Tibial nerve (tissue), 4 donors: ENCODE measurements around the gene ARID3C. TPM values are rescaled to one million over a fixed set of nuclear protein-coding genes. Genes with fewer than 3 reads are reported as not detected.

Experiments
- DNase-seq, 2 donors: peaks; one replicate each; pipeline ENCODE4 v3.0.0-alpha.2; 2019; ENCODE audit warnings: low spot score in 2 of 2
- H3K27ac ChIP-seq, 4 donors: fragments of 200-600 bp; sonication (generic) in 3 of 4; one replicate each; pipeline ENCODE4 v1.5.1; 2017 to 2019; ENCODE audit warnings: mild to moderate bottlenecking in 1 of 4
- H3K27me3 ChIP-seq, 2 donors: fragments of 200-600 bp; sonication (generic) in 1 of 2; one replicate each; pipeline versions ENCODE4 v1.5.1 to v1.6.0; 2017 to 2019
- H3K36me3 ChIP-seq, 3 donors: fragments of 200-600 bp; sonication (generic); one replicate each; pipeline ENCODE4 v1.5.1; 2018 to 2019
- H3K4me1 ChIP-seq, 4 donors: fragments of 200-600 bp; sonication (generic) in 3 of 4; one replicate each; pipeline ENCODE4 v1.5.1; 2017 to 2019
- H3K4me3 ChIP-seq, 4 donors: fragments of 200-600 bp; sonication (generic) in 3 of 4; one replicate each; pipeline ENCODE4 v1.5.1; 2017 to 2019; ENCODE audit warnings: mild to moderate bottlenecking in 1 of 4, moderate library complexity in 1 of 4
- H3K9me3 ChIP-seq, 4 donors: fragments of 200-600 bp; sonication (generic) in 3 of 4; one replicate each; pipeline ENCODE4 v1.5.1; 2017 to 2019
- EP300 ChIP-seq, 2 donors: sonication (generic); formaldehyde crosslinking; IDR thresholded peaks; one replicate each; pipeline ENCODE4 v1.6.1; 2017; ENCODE audit warnings: antibody characterized with exemption in 2 of 2, mild to moderate bottlenecking in 1 of 2
- POLR2A ChIP-seq, 2 donors: fragments of 450-650 bp; IDR thresholded peaks; one replicate each; pipeline ENCODE4 v1.6.1; 2017; ENCODE audit warnings: antibody characterized with exemption in 2 of 2, mild to moderate bottlenecking in 2 of 2, moderate library complexity in 2 of 2
- WGBS, 2 donors: methylation state at CpG; one replicate each; pipeline ENCODE4 v1.1.5; 2018; 5-methylcytosine and 5-hydroxymethylcytosine counted together
- total RNA-seq, 4 donors: library from RNA; depleted of rRNA; stranded (reverse); fragments of >200 nt; gene quantifications; one replicate each; pipeline ENCODE4 v1.1.0, GENCODE V29; 2016
- TF ChIP-seq, protein P1 (sequence below), 5 experiments: fragments of 200-600 bp in 3 of 5; fragments of 450-650 bp in 2 of 5; sonication (generic) in 3 of 5; IDR thresholded peaks; one replicate each; pipeline ENCODE4 v1.5.1; 2016 to 2019; ENCODE audit warnings: antibody characterized with exemption in 5 of 5, mild to moderate bottlenecking in 3 of 5, moderate library complexity in 2 of 5

Gene ARID3C
- total RNA-seq, 4 donors from 2014 or later: 0.30 to 2.1 (median 1.3) TPM

DNA sequence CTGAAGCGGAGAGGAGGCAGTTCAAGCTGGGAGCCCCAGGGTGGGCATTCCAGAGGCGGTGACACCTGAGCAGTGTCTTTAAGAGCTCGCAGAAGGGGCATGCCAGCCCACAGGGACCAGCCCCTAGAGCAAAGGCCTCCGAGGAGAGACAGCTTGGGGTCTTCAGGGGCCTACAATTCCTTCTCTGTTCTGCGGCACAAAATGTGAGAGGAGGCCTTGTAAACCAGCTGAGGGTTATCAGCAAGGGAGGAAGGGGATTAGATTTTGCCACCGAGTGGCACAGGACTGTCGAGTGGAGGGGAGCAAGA lies 9.2 kb upstream of the ARID3C start:
- H3K4me3 ChIP-seq: peak overlapping the region; percentile 64 to 94 (median 85)
- DNase-seq: no peak
- H3K27me3 ChIP-seq: no peaks in the 10 kb centered on the region
- peaks cover 0 to 14% (median 0%) of the 10 kb centered on the region in 3 donors for H3K36me3 ChIP-seq
- H3K27ac ChIP-seq: peak overlapping the region; percentile 63 to 92 (median 86)
- WGBS, 2 donors: 9 to 15% methylated on average over 6 to 7 of the region's 7 CpGs
- peaks cover 0 to 47% (median 12%) of the 10 kb centered on the region in 4 donors for H3K4me1 ChIP-seq
- no peaks in the 10 kb centered on the region for H3K9me3 ChIP-seq
- TF ChIP-seq, protein P1, sequence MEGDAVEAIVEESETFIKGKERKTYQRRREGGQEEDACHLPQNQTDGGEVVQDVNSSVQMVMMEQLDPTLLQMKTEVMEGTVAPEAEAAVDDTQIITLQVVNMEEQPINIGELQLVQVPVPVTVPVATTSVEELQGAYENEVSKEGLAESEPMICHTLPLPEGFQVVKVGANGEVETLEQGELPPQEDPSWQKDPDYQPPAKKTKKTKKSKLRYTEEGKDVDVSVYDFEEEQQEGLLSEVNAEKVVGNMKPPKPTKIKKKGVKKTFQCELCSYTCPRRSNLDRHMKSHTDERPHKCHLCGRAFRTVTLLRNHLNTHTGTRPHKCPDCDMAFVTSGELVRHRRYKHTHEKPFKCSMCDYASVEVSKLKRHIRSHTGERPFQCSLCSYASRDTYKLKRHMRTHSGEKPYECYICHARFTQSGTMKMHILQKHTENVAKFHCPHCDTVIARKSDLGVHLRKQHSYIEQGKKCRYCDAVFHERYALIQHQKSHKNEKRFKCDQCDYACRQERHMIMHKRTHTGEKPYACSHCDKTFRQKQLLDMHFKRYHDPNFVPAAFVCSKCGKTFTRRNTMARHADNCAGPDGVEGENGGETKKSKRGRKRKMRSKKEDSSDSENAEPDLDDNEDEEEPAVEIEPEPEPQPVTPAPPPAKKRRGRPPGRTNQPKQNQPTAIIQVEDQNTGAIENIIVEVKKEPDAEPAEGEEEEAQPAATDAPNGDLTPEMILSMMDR (IDR thresholded peaks at IDR 0.05): no peak
- TF ChIP-seq POLR2A (IDR thresholded peaks at IDR 0.05) (no peak), EP300 (IDR thresholded peaks at IDR 0.05) (no peak)

DNA sequence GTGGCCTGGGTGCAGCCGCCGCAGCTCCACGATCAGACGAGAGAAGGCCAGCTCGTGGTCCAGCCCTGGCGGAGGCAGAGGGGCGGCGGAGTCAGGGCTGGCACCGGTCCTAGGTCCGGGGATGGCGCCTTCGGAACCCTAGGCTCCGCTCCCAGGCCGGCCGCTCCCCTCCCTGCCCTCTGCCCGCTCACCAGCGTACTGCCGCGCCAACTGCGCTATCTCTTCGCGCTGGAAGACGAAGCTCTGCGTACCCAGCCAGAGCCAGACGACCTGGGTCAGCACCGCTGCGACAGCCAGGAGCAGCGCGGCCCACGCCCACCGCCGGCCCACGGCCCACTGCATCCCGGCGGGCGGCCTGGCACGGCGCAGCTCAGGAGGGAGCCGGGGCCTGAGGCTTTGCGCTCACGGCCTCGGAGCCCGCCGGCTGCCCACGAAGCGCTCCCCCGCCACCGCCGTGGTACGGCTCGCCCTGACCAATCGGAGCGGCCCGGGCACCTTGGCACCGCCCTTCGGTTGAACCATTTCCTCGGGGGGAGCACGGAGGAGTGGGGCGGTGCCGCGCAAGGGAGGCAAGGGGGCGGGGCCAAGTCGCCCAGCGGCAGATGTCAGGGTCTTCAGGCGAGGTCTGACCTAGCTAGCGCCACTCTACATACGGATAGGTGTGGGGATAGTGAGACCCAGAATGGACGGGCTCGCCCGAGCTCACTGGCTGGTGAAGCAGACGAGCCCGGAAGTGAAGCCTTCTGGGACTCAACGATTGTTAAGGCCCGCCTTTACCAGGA lies 8.7 kb upstream of the ARID3C start, which contains the start of gene SIGMAR1:
Gene SIGMAR1 (minus strand): TSS at position 432 of the 782 bp plus-strand sequence. CDS start 90 bp downstream, at position 342.
- WGBS, 2 donors: 0 to 1% methylated on average over 22 to 34 of the region's 74 CpGs
- peak; percentile 88 to 89 for DNase-seq
- H3K27me3 ChIP-seq: no peaks in the 10 kb centered on the region
- no peaks in the 10 kb centered on the region for H3K9me3 ChIP-seq
- peaks cover 0 to 47% (median 12%) of the 10 kb centered on the region in 4 donors for H3K4me1 ChIP-seq
- peak in 1 of 2 donors; percentile 89 for TF ChIP-seq EP300 (IDR thresholded peaks at IDR 0.05)
- TF ChIP-seq POLR2A (IDR thresholded peaks at IDR 0.05): peak; percentile 68 to 84
- TF ChIP-seq, protein P1 (IDR thresholded peaks at IDR 0.05): peak in 2 of 5 experiments; percentile 20 to 51
- H3K27ac ChIP-seq: peak within 1 kb of the TSS; percentile 63 to 92 (median 86)
- peak within 1 kb of the TSS; percentile 64 to 94 (median 85) for H3K4me3 ChIP-seq
- H3K36me3 ChIP-seq: peaks cover 0 to 14% (median 0%) of the 10 kb centered on the region in 3 donors

DNA sequence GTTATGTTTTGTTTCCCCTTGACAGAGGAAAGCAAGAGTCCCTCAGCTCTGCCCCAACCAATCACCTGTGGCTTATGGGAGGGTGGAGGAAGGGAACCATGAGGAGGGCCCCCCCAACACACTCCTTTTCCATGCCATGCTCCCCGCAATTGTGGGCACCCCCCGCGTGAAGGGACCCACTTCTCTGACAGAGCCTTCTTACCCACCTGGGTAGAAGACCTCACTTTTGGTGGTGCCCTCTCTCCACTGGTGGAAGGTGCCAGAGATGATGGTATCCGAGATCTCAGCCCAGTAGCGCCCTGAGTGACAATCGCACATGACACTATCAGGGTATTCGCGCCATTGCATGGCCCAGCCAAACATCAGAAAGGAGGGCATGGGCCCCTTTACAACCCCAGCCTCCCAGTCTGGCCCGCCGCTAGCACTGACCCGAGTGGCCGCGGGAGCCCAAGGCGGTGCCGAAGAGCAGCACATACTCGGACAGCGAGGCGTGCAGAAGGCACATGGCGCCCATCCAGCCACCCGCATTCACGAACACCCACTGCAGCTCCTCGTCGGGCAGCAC lies 8.0 kb upstream of the ARID3C start:
- TF ChIP-seq, protein P1 (IDR thresholded peaks at IDR 0.05): no peak
- TF ChIP-seq EP300 (IDR thresholded peaks at IDR 0.05) (no peak), POLR2A (IDR thresholded peaks at IDR 0.05) (no peak)
- no peak for DNase-seq

DNA sequence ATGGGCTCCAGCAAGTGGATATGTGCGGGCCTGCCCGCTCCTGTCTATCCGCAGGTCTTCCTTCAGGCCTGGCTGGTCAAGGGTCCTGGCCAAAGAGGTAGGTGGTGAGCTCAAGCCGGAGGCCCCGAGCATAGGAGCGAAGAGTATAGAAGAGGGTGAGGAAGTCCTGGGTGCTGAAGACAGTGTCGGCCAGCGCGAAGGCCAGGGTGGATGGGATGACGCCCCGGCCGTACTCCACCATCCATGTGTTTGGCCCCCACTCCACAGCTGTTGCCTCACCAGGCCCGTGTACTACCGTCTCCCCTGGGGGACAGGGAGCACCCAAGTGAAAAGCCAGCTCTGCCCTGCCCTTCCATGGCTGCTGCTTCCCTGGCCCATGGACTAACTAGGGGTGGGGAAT lies 6.7 kb upstream of the ARID3C start:
- Histone ChIP-seq H3K4me1 (peaks cover 0 to 51% (median 12%) of the 10 kb centered on the region in 4 donors), H3K27me3 (no peaks in the 10 kb centered on the region), H3K36me3 (peaks cover 0 to 14% (median 0%) of the 10 kb centered on the region in 3 donors), H3K4me3 (no peak overlapping the region), H3K9me3 (no peaks in the 10 kb centered on the region), H3K27ac (peak overlapping the region in 1 of 4 donors; percentile 20)
- TF ChIP-seq EP300 (IDR thresholded peaks at IDR 0.05) (no peak), POLR2A (IDR thresholded peaks at IDR 0.05) (no peak)
- TF ChIP-seq, protein P1 (IDR thresholded peaks at IDR 0.05): no peak
- DNase-seq: no peak
- 85 to 89% methylated on average over 14 of the region's 14 CpGs for WGBS, 2 donors

More for the DNA sequence above, 8.0 kb upstream of the ARID3C start:
- no peaks in the 10 kb centered on the region for H3K27me3 ChIP-seq
- H3K4me3 ChIP-seq: peak overlapping the region; percentile 64 to 94 (median 85)
- H3K27ac ChIP-seq: peak overlapping the region; percentile 63 to 92 (median 86)
- 3 to 5% methylated on average over 8 to 18 of the region's 23 CpGs for WGBS, 2 donors
- H3K36me3 ChIP-seq: peaks cover 0 to 14% (median 0%) of the 10 kb centered on the region in 3 donors
- H3K9me3 ChIP-seq: no peaks in the 10 kb centered on the region
- H3K4me1 ChIP-seq: peaks cover 0 to 47% (median 12%) of the 10 kb centered on the region in 4 donors
